Epithelial cell of proximal tubule (primary cell): ENCODE results near the gene SYAP1. TPM values are rescaled to one million over a fixed set of nuclear protein-coding genes. Genes with fewer than 3 reads are reported as not detected.

ENCODE experiments used
- total RNA-seq: library from RNA; depleted of rRNA; stranded (reverse); fragments of >200 nt; gene quantifications from 2 replicates; pipeline ENCODE4 v1.2.3, GENCODE V29; 2015

The SYAP1 gene
- total RNA-seq, 1 donor from 2014 or later, result 24.0 TPM

Other genes with a start within 250 kb of the SYAP1 start
- not detected in 2 replicates for gene S100G, start 69.5 kb upstream of the SYAP1 start, total RNA-seq
- gene CTPS2, start 6.9 kb upstream of the SYAP1 start, total RNA-seq, result 16.4 and 17.9 TPM in 2 replicates
- 10.3 and 12.3 TPM in 2 replicates for gene TXLNG, start 66.9 kb downstream of the SYAP1 start, total RNA-seq
- gene RBBP7, start 150.8 kb downstream of the SYAP1 start, total RNA-seq, result 149 and 150 TPM in 2 replicates
- gene REPS2, start 227.0 kb downstream of the SYAP1 start, total RNA-seq, result 0.72 and 1.7 TPM in 2 replicates